NCI-H2196 treated with DMSO at 0.1 percent for 48 hours (cell line): Measurements from ENCODE around the gene LDLRAD4.

Source experiments
- DNase-seq: peaks from one replicate; lab custom pipeline; 2025; ENCODE audit not compliant: unreplicated experiment; lab: John Stamatoyannopoulos, UW

The LDLRAD4 gene

GRCh38 chr18:13541621-13542519 lies 323.3 kb downstream of the LDLRAD4 start:
- DNase-seq = no peak

GRCh38 chr18:13542520-13542847 lies 323.9 kb downstream of the LDLRAD4 start:
- no peak for DNase-seq

GRCh38 chr18:13543144-13543543 lies 324.6 kb downstream of the LDLRAD4 start:
- no peak for DNase-seq

DNA sequence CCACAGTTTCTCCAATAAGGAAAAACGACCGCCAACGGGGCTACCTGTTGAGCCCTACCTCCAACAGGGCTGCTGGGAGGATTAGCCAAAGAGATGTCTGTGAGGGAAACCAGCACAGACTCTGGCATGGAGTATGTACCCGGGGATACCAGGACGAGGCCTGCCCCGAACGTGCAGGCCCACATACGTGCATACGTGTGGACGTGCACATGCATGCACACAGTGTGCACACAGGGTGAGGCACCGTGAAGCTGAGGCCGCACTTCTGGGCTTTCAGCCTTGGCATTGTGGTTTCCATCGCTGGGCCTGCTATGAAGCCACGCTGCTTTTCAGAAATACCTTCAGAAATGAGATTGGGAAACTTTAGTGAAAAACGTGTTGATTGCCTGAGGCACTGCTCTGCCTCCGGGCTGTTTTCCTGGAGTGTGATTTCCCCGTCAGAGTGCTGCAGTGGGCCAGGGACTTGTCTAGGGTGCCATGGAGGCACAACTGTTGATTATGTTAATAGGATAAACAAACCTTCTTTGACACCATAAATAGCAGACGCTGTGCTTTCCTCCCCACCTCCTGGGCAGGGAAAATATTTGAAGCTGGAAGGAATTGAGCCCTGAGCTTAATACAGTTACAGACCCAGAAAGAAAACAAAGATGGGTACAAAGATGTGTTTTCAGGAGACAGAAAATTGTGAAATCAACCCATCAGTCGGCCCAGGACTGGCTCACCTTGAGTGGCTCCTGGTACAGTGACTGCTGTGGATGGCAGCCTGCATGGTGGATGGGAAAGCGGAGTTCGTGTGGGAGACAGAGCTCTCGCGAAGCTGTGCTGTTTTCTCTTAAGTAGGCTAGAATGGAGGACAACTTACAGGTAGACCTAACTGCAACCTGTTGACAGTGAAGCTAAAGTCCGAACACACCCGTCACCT lies 325.5 kb downstream of the LDLRAD4 start:
- DNase-seq = no peak

- no peak for DNase-seq
Measured at GRCh38 chr18:13544953-13545352, 326.4 kb downstream of the LDLRAD4 start.

- no peak for DNase-seq
Measured at GRCh38 chr18:13545514-13545913, 327.0 kb downstream of the LDLRAD4 start.

- DNase-seq = no peak
Measured at GRCh38 chr18:13545955-13546354, 327.4 kb downstream of the LDLRAD4 start.

DNA sequence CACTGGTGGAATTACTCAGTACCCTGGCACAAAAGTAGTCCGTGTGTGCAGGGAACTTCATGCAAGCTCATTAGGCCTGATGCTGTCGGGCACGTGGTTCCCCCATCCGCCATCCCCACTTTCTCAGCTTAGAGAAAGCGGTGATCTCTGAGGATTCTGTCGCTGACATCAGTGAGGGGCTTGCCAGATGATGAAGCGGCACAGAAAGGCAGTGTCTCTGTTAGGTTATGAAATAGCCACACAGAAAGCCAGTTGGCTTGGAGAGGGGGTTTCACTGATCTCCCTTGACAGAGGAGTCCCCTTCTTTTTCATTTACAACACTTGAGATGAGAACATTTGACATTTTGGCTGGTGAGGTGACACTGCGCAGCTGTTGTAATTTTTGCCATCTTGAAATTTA lies 328.1 kb downstream of the LDLRAD4 start:
- no peak for DNase-seq

GRCh38 chr18:13547347-13547746 lies 328.8 kb downstream of the LDLRAD4 start:
- no peak for DNase-seq

DNA sequence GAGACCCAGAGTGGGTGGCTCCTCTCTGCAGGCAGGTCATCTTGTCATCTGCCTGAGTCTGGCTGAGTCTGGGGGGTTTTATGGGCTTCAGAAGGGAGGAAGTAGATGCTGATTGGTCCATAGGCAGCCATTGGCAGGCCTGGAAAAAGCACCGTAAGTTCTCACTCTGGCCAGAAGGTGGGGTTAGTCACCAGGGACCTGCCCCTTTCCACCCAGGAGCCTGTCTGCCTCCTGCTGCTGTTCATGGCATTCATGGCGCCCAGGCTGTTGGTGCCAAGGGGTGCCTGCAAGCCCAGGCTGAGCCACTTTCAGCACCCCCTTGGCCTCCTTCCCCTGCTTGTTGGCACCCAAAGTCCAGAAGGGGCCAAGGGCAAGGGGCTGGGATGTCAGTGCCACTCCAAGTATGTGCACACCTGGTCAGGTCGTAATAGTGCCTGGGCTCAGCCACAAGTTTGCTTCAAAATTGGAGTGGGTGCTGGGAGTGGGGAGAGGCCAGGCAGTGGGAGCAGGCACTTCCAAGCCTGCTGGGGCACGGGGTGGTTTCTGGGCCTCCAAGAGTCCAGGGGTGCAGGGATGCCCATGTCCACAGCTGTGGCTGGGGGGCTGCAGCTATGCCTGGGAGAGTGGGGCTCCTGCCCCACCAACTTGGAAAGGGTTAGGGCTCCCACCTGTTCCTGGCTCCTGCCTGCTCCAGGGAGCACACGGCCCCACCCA lies 329.7 kb downstream of the LDLRAD4 start:
- DNase-seq = no peak

GRCh38 chr18:13548966-13549879 lies 330.7 kb downstream of the LDLRAD4 start:
- DNase-seq = no peak

DNA sequence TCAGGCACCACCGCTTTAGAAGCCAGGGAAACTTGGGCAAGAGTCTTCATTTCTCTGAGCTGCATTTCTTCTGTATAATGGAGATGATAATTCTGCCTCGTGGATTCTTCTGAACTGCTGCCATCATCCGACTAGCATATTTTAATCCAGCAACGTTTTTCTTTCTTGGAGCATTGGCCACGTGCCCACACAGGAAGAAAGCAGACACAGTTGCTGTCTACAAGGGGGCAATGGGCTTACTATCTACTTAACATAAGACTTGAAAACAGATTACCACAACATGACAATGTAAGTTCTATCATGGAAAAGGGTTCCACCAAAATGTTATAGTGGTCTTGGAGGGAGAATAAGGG lies 331.3 kb downstream of the LDLRAD4 start:
- no peak for DNase-seq

DNA sequence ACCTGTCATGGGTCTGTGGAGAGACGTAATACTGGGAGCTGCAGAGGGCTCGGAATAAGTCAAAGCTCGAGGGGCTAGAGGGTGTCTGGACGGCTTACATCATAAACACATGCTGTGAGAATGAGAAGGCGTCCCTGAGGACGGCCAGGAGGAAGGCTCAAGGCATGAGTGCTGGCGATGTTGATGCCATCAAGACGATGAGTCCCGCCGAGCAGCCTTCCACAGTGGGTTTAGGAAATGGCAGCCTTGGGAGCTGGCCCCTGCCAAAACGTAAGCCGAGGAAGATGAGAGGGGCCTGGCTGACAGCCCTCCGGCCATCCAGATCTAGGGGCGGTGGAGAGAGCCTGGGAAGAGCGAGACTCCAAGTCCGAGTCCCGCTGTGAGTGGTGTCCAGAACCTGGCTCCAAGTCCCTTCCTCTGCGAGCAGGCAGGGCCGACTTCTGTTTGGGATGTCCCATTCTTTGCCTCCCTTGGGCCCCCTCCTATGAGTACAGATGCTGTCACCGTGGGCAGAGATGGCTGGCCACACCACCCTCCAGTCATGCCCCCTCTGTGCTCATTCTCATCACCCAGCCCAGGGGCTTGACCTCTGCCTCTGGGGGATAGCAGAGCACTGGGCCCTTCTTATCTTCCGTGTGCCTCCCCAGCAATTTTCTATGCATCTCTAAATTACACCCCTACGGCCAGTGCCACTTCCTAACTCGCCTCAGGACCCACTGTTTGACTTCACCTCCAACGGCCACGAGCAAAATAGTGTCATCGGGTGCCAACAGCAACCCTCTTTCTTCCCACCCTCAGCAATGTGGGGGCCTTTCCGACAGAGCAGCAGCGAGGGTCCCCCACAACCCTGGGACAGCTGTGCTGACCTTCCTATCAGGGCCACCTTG lies 332.1 kb downstream of the LDLRAD4 start:
- no peak for DNase-seq

DNA sequence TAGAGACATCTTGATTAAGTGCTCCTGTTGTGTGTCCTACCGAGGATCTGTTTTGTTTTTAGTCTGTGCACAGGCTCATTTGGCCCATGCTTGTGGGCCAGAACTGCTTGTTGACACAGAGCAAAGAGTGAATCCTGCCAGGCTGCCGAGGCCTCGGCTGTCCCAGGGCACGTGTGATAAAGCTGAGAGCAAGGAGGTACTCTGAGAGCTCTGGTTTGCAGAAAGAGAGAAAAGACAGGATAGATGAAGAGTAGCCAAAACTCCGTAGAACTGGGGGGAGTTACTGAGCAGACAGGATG lies 332.7 kb downstream of the LDLRAD4 start:
- no peak for DNase-seq

DNA sequence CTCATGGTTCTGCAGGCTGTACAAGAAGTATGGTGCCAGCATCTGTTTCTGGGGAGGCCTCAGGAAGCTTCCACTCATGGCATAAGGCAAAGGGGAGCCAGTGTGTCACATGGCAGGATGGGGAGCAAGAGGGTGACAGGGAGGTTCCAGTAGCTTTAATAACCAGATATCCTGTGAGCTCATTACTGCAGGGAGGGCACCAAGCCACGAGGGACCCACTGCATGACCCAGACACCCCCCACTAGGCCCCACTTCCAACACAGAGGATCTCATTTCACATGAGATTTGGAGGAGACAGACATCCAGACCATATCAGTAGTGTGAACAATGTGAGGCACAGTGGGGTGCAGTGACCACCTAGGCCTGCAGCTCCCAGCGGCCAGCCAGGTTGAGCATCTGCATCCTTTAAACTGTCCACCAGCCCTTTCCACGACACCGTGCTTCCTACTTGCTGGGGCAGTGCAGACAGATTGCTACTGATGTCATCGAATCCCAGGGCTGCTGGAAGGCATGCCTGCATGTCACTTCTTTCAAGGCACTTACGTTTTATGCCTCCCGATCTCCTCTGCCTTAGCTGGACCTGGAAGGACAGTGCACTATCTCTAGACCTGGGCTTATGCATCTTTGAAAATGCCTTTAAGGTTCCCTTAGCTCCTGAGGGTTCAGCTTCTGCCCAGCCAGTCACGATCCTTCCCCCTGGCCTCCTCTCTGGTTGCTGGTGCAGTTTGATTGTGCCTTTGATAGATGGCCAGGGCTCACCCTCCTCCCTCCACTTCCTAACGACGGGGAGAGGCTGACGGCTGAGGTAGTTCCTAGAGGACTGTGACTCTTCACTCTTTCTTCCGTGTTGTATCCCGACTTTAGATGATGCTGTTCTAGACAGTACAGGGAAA lies 333.5 kb downstream of the LDLRAD4 start:
- DNase-seq = no peak

DNA sequence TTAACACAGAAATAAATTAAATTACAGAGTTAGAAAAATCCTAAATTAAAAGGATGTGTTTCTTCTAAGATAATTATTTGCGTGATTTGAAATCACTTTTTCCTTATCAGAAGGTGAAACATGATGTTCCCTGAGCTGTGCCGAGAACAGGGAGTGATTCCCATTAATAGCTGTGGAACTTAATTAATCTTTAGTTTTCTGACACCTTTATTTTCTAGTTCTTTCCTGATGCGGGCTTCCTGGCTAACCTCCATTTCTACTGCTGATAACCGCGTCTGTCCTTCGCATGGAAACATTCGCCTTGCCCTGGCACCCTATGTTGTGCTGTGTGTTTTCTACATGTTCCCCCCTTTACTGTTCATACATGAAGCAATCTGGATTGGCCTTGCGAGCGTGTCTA lies 334.9 kb downstream of the LDLRAD4 start:
- no peak for DNase-seq

GRCh38 chr18:13555192-13555591 lies 336.6 kb downstream of the LDLRAD4 start:
- no peak for DNase-seq

DNA sequence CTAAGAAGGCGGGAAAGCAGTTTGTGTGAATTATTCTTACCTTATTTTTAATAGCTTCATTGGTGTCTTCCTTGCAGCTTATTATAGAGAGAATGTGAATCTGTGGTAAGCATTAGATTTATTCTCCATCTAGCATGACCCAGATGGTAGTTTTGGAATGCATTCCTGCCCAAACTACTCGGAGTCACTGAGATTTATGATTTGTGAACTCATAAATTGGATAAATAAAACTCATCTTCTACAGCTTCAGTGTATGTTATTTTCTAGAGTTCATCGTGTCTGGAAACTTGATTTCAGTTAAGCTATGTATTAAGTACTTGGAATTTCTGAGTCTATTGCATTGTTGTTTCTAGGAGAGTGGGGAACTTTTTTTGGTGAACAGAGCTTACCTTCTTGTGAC lies 337.3 kb downstream of the LDLRAD4 start:
- DNase-seq = no peak

DNA sequence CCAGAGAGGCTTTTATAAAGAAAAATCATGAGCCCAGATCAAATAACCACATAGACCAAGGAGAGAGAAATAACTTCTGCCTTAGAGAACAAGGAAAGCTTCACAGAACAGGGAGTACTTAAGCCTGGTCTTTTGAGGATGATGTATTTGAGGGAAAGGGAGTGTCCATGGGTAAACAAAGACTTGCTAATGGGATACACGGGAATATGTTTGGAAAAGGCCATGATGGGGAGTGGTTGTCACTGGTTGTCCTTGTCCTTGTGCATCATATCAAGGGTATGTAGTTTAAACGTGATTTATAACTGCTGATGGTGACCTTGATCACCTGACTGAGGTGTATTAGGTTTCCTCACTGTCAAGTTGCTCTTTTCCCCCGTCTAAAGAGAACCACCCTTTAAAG lies 337.9 kb downstream of the LDLRAD4 start:
- DNase-seq = no peak
